HG02852 (cell line): ENCODE data around the gene ATAD2B.

Source experiments
- ATAC-seq: cut with Tn5 transposase; IDR thresholded peaks from one replicate; pipeline ENCODE4 v1.9.1; 2021; ENCODE audit warnings: mild to moderate bottlenecking, moderate library complexity; ENCODE audit not compliant: unreplicated experiment

ATAD2B gene

DNA sequence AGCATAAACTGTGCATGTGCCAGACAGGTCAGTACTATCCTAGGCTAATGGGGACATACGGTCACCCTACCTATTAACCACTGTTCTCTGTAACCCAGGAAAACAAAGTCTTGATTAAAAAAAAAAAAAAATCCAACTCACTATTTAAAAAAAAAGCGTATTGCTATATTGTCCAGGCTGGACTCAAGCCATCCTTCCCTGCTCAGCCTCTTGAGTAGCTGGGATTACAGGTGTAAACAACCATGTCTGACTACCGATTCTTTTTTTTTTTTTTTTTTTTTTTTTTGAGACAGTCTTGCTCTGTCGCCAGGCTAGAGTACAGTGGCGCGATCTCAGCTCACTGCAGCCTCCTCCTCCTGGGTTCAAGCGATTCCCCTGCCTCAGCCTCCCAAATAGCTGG lies 11.6 kb downstream of the ATAD2B start:
- ATAC-seq: no peak

DNA sequence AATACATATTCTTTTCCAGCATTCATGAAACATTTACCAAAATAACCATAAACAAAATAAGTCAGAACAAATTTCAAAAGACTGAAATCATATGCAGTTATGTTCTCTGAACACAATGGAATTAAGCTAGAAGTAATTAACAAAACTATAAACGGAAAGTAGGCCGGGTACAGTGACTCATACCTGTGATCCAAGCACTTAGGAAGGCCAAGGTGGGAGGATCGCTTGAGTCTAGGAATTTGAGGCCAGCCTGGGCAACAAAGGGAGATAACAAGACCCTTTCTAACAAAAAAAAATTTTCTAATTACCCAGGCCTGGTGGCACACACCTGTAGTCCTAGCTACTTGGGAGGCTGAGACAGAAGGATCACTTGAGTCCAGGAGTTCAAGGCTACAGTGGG lies 14.9 kb downstream of the ATAD2B start:
- no peak for ATAC-seq

DNA sequence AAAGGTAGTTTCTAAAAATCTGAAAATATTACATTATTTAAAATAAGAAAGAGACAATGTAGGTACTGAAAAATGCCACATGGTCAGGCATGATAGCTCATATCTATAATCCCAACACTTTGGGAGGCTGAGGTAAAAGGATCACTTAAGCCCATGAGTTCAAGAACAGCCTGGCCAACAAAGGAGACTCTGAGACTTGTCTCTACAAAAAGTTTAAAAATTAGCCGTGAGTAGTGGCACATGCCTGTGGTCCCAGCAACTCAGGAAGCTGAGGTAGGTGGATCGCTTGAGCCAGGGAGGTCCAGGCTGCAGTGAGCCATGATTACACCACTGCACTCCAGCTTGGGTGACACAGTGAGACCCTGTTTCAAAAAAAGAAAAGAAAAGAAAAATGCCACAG lies 21.8 kb downstream of the ATAD2B start:
- ATAC-seq: no peak

DNA sequence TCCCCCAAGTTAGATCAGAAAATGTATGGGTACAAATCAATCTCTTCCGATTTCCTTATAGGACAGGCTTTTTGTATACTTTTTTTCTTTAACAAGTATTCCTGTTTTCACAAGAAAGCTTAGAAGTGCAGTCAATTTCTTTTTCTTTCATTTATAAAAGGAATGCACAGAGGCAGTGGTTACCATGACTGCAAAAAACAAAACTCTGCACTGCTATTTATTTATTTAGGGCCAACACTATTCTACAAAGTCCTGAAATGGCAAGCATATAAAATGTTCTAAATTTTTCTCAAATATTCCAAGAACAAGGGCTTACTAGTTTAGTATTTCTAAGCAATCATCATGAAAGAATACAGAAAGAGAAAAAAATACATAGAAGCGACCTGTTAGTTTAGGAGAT lies 22.2 kb downstream of the ATAD2B start:
- no peak for ATAC-seq

DNA sequence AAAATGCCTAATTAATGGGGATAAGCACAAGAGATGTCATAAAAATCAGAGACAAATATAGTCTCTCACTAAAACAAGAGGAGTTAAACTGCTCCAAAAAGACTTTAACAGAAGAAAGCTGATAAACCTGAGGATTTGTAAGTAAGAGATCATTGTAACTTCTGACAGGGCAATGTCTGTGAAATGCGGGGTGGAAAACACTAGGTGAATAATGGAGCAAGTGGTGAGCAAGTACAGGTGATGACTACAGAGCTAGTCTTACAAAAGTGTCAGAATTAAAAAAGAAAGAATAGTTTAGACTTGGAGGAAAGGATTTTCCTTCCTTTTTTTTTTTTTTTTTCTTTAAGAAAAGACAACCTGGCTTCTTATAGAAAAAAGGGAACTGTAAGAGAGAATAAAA lies 22.7 kb downstream of the ATAD2B start:
- no peak for ATAC-seq

DNA sequence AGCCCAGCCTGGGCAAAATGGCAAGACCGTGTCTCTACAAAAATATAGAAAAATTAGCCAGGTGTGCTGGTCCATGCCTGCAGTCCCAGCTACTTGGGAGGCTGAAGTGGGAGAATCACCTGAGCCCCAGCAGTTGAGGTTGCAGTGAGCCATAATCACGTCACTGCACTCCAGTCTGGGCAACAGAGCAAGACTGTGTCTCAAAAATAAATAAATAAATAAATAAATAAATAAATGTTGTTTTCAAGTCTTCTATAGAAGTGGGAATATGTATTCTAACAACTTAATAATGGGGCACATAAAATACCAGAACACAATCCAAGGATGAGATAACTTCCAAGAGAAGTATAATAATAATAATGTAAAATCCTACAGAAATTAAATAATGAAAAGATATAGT lies 23.9 kb downstream of the ATAD2B start:
- ATAC-seq: no peak

GRCh38 chr2:23901966-23902846 lies 24.7 kb downstream of the ATAD2B start:
- no peak for ATAC-seq

DNA sequence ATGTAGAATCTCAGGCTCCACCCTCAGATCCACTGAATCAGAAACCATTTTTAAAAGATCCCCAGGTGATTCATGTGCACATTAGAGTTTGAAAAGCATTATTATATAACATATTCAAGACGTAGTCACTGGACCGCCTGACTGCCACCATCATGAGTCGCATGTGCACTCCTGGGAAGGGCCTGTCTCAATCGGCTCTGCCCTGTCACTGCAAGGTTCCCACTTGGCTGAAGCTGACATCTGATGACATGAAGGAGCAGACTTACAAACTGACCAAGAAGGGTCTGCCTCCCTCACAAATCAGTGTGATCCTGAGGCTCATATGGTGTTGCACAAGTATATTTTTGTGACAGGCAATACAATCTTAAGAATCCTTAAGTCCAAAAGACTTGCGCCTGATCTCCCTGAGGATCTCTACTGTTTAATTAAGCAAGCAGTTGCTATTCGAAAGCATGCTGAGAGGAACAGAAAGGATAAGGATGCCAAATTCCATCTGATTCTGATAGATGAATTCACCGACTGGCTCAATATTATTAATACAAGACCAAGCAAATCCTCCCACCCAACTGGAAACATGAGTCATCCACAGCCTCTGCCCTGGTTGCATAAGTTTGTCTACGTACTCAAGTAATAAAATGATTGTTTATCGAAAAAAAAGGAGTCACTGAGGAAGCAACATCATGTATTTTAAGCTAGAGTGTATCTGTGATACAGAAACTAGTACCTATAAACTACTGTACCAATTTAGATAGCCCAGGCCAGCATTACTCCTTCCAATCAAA lies 26.2 kb downstream of the ATAD2B start:
- ATAC-seq: no peak

DNA sequence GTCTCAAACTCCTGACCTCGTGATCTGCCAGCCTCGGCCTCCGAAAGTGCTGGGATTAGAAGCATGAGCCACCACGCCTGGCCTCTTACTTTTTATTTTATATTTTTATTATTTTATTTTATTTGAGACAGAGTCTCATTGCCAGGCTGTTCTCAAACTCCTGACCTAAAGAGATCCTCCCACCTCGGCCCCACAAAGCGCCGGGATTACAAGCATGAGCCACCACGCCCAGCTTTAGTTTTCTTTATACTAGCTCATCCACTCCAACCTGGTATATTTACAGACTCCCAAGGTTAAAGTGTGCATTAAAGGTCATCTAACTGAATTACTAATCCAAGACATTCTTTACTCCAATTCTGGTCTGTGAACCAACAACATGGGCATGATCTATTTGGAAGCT lies 26.8 kb downstream of the ATAD2B start:
- ATAC-seq: no peak

DNA sequence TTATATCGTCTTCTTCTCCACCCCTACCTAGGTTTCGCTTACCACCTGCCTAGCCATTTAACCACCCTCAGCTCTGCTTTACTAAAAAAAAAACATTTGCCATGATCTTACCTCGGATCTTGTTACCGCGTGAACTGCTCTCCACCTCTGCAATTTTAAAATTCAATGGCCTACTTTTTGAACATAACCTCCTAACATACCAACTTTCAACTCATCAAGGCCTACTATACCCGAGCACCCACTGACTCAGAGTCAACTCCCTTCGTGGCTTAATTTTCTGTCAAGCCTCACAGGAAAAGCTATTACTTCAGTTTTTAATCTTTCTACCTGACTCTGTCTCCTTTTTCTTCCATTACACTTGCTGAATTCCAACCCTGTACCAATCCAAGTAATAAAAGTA lies 55.7 kb downstream of the ATAD2B start:
- ATAC-seq: no peak

DNA sequence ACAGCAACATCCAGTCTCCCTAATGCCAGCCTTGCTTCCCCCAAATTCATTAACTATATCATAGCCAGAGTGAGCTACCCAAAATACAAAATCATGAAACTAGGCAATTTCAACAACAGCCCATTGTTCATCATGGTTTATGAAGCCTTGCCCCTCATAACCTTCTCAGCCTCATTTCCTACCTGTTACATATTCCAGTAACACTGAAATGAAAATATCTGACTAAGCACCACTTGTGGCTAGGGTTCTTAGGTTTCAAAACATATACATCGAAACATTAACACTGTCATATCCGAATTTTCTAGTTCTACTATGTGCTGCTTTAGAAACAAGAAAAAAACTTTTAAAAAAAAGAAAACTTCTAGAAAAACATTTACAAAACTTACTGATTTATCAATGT lies 59.5 kb downstream of the ATAD2B start:
- ATAC-seq: no peak

DNA sequence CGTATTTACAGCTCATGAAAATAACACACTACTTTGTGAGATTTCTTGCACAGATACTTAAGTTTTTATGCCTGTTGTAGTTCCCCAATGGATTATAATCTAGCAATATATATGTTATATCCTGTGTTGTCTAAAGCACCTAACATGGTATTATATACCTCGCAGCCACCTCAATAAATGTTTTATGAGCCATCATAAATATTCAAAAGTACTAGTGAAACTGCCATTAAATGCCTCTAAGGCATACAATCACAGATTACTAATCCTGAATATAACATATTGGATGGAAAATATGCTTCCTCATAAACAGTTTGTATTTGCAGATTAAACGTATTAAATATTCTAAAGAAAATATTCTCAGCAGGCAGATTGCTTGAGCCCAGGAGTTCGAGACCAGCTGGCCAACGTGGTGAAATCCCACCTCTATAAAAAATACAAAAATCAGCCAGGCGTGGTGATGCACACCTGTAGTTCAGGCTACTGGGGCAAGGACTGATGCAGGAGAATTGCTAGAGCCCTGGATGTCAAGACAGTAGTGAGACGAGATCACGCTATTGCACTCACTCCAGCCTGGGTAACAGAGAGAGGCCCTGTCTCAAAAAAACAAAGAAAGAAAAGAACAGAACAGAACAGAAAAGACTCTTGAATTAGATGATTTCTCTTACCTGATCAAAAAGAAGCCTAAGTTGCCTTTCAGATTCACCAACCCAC lies 64.1 kb downstream of the ATAD2B start:
- ATAC-seq: no peak

DNA sequence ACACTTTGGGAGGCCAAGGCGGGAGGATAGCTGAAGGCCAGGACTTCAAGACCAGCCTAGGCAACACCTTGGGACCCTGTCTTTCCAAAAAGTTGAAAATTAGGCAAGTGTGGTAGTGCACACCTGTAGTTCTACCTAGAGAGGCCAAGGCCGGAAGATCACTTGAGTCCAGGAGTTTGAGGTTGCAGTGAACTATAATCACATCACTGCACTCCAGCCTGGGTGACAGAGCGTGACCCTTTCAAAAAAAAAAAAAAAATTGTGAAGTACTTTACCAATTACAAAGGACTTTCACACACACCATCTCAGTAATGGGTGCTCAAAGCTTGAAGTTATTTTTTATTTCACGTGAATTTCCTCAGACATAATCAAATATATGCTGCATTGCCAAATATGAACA lies 65.0 kb downstream of the ATAD2B start:
- ATAC-seq: no peak

DNA sequence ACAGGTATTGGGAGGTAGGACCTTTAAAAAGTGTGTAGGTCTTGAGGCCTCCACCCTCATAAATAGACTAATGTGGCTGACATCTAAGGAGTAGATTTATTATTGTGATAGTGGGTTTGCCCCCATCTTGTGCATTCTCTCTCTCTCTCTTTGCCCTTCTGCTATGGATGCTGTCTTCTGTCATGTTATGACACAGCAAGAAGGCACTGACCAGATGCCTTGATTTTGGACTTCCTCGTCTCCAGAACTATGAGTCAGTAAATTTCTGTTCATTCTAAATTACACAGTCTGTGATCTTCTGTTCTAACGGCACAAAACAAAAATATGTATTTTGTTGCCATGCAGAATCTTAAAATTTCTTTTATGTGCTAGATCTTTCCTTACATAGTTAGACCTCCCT lies 66.9 kb downstream of the ATAD2B start:
- ATAC-seq: no peak

- no peak for ATAC-seq
Measured at GRCh38 chr2:23859234-23859633, 67.7 kb downstream of the ATAD2B start.

GRCh38 chr2:23850564-23851256 lies 76.2 kb downstream of the ATAD2B start:
- peak; percentile 91 for ATAC-seq

DNA sequence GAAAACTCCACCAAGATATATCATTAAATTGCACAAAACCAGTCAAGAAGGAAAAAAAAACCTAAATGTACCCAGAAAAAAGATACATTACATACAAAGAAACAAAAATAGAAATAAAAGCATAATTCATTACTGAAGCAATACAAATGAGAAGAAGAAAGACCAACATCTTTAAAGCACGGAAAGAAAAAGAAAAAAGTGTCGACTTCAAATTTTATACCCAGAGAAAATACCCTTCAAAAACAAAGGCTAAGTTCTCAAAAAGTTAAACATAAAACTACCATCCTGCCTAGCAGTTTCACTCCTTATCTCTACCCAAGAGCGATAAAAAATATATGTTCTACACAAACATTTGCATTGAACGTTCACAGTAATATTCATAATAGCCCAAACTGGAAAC lies 82.0 kb downstream of the ATAD2B start:
- no peak for ATAC-seq

GRCh38 chr2:23843051-23843976 lies 83.6 kb downstream of the ATAD2B start:
- no peak for ATAC-seq

- ATAC-seq: no peak
Measured at GRCh38 chr2:23839919-23840578, 86.9 kb downstream of the ATAD2B start.
